IPS-20b (cell line): ENCODE measurements around the gene OR13J1.

ENCODE experiments used
- H3K27ac ChIP-seq: one replicate; pipeline ENCODE4 v1.5.1; 2013; ENCODE audit warnings: low read length
- H3K27me3 ChIP-seq: 2 replicates; pipeline ENCODE4 v1.6.1; 2013; ENCODE audit warnings: mild to moderate bottlenecking, low read length, inconsistent platforms; ENCODE audit not compliant: insufficient read depth
- H3K36me3 ChIP-seq: 2 replicates; pipeline ENCODE4 v1.6.1; 2013; ENCODE audit warnings: low read depth, mild to moderate bottlenecking, inconsistent platforms, low read length, moderate library complexity; ENCODE audit not compliant: insufficient read depth
- H3K4me1 ChIP-seq: 2 replicates; pipeline ENCODE4 v1.6.1; 2013; ENCODE audit warnings: mild to moderate bottlenecking, control low read depth, inconsistent platforms, low read length, moderate library complexity; ENCODE audit not compliant: insufficient read depth
- H3K4me3 ChIP-seq: 2 replicates; pipeline ENCODE4 v1.5.1; 2013; ENCODE audit warnings: mild to moderate bottlenecking, low read length, inconsistent platforms
- H3K9ac ChIP-seq: 2 replicates; pipeline ENCODE4 v1.6.1; 2013; ENCODE audit warnings: low read depth, mild to moderate bottlenecking, inconsistent platforms, low read length, moderate library complexity
- H3K9me3 ChIP-seq: 2 replicates; pipeline ENCODE4 v1.6.1; 2013; ENCODE audit warnings: mild to moderate bottlenecking, low read depth, low read length, inconsistent platforms; ENCODE audit not compliant: insufficient read depth

Gene OR13J1

GRCh38 chr9:35852876-35853865 is 17.0 kb downstream of the OR13J1 start:
- H3K9me3 ChIP-seq = no peaks in the 10 kb centered on the region
- no peak overlapping the region for H3K27ac ChIP-seq
- no peak overlapping the region for H3K9ac ChIP-seq
- no peak overlapping the region for H3K4me3 ChIP-seq
- H3K27me3 ChIP-seq = no peaks in the 10 kb centered on the region
- H3K4me1 ChIP-seq = no peaks in the 10 kb centered on the region
- no peaks in the 10 kb centered on the region for H3K36me3 ChIP-seq

GRCh38 chr9:35852267-35852815 is 17.9 kb downstream of the OR13J1 start:
- H3K4me1 ChIP-seq = no peaks in the 10 kb centered on the region

GRCh38 chr9:35847792-35848572 is 22.2 kb downstream of the OR13J1 start:
- H3K9ac ChIP-seq = no peak overlapping the region
- no peaks in the 10 kb centered on the region for H3K9me3 ChIP-seq
- H3K4me3 ChIP-seq = no peak overlapping the region
- no peaks in the 10 kb centered on the region for H3K36me3 ChIP-seq
- peaks cover 18% of the 10 kb centered on the region for H3K4me1 ChIP-seq
- H3K27me3 ChIP-seq = peaks cover 26% of the 10 kb centered on the region
- H3K27ac ChIP-seq = no peak overlapping the region

More at GRCh38 chr9:35852267-35852815, 17.9 kb downstream of the OR13J1 start:
- Histone ChIP-seq H3K4me3 (no peak overlapping the region), H3K9ac (no peak overlapping the region), H3K36me3 (no peaks in the 10 kb centered on the region), H3K9me3 (no peaks in the 10 kb centered on the region), H3K27me3 (peaks cover 4% of the 10 kb centered on the region; the same call in 1 of the 2 replicates), H3K27ac (no peak overlapping the region)

- H3K4me3 ChIP-seq = peak overlapping the region; percentile 76
- H3K27ac ChIP-seq = no peak overlapping the region
- H3K4me1 ChIP-seq = peaks cover 18% of the 10 kb centered on the region
- H3K9ac ChIP-seq = peak overlapping the region; percentile 47; the same call in 1 of the 2 replicates
- H3K36me3 ChIP-seq = no peaks in the 10 kb centered on the region
- H3K27me3 ChIP-seq = peaks cover 26% of the 10 kb centered on the region
- H3K9me3 ChIP-seq = no peaks in the 10 kb centered on the region
Observed at GRCh38 chr9:35845824-35846771, 24.1 kb downstream of the OR13J1 start.

- H3K36me3 ChIP-seq = no peaks in the 10 kb centered on the region
- H3K9ac ChIP-seq = peak overlapping the region; percentile 47; the same call in 1 of the 2 replicates
- H3K27ac ChIP-seq = no peak overlapping the region
- peak overlapping the region; percentile 76; the same call in 1 of the 2 replicates for H3K4me3 ChIP-seq
- peaks cover 26% of the 10 kb centered on the region for H3K27me3 ChIP-seq
- H3K9me3 ChIP-seq = no peaks in the 10 kb centered on the region
- peaks cover 18% of the 10 kb centered on the region for H3K4me1 ChIP-seq
Observed at GRCh38 chr9:35844628-35845270, 25.5 kb downstream of the OR13J1 start.

- Histone ChIP-seq H3K9me3 (no peaks in the 10 kb centered on the region), H3K9ac (no peak overlapping the region), H3K36me3 (no peaks in the 10 kb centered on the region), H3K4me1 (peaks cover 18% of the 10 kb centered on the region), H3K4me3 (no peak overlapping the region), H3K27ac (no peak overlapping the region), H3K27me3 (peaks cover 26% of the 10 kb centered on the region)
Observed at GRCh38 chr9:35842795-35843194, 27.4 kb downstream of the OR13J1 start.

DNA sequence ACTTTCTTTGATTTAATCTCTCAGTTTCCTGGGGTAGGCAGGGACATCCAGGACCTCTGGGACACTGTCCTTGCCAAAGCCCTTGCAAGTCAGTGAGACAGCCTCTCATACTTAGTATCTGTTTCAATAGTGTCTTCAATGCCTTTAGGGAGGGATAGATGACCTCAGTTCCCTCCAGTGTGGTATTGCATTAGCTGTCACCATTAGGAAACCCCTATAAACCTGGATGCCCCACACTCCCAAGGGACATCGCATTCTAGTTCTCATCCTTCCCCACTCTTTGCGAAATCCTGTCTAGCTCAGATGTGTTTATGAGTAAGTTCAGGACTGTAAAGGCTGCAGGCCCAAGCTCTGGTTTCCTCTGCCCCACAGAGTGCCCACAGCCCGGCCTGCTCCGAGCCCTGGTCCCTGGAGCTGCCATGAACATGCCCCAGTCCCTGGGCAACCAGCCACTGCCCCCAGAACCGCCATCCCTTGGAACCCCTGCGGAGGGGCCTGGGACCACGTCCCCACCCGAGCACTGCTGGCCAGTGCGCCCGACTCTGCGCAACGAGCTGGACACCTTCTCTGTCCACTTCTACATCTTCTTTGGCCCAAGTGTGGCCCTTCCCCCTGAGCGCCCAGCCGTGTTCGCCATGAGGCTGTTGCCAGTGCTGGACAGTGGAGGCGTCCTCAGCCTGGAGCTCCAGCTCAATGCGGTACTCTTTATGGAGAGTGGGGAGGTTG is 28.0 kb downstream of the OR13J1 start:
- Histone ChIP-seq H3K9ac (no peak overlapping the region), H3K4me1 (peaks cover 18% of the 10 kb centered on the region), H3K27ac (no peak overlapping the region), H3K27me3 (peaks cover 21% of the 10 kb centered on the region), H3K9me3 (no peaks in the 10 kb centered on the region), H3K36me3 (no peaks in the 10 kb centered on the region), H3K4me3 (no peak overlapping the region)

DNA sequence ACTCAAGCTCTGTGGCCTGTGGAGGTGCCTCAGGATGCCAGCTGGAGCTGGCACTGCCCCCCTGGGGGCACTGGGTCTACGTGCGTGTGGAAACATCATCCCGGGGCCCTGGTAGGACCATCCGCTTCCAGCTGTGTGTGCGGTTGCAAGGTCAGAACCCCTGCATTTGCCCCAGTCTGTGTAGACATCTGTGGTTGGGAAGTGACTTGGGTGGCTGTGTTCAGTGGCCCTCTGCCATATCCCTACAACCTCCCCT is 28.6 kb downstream of the OR13J1 start:
- H3K4me1 ChIP-seq = peaks cover 18% of the 10 kb centered on the region
- peaks cover 15% of the 10 kb centered on the region for H3K27me3 ChIP-seq
- H3K9ac ChIP-seq = no peak overlapping the region
- H3K9me3 ChIP-seq = no peaks in the 10 kb centered on the region
- no peak overlapping the region for H3K4me3 ChIP-seq
- no peaks in the 10 kb centered on the region for H3K36me3 ChIP-seq
- H3K27ac ChIP-seq = no peak overlapping the region

GRCh38 chr9:35840881-35841644 is 29.1 kb downstream of the OR13J1 start:
- peaks cover 18% of the 10 kb centered on the region for H3K4me1 ChIP-seq
- H3K27ac ChIP-seq = no peak overlapping the region
- no peak overlapping the region for H3K4me3 ChIP-seq
- no peak overlapping the region for H3K9ac ChIP-seq
- H3K27me3 ChIP-seq = peaks cover 10% of the 10 kb centered on the region; the same call in 1 of the 2 replicates
- no peaks in the 10 kb centered on the region for H3K9me3 ChIP-seq
- no peaks in the 10 kb centered on the region for H3K36me3 ChIP-seq

- Histone ChIP-seq H3K4me3 (no peak overlapping the region), H3K36me3 (no peaks in the 10 kb centered on the region), H3K9me3 (no peaks in the 10 kb centered on the region), H3K4me1 (peaks cover 10% of the 10 kb centered on the region), H3K27me3 (no peaks in the 10 kb centered on the region; the same call in 1 of the 2 replicates), H3K9ac (no peak overlapping the region), H3K27ac (no peak overlapping the region)
Observed at GRCh38 chr9:35839926-35840325, 30.3 kb downstream of the OR13J1 start.
